ENCODE results near the gene ENTPD7. TPM values are rescaled to one million over a fixed set of nuclear protein-coding genes. Genes with fewer than 3 reads are reported as not detected.
"Not testable (repeated sequence)": the region's sequence is repeated elsewhere in the genome, so short reads cannot be mapped to it uniquely, and the experiment has no call there.

ENTPD7 gene
- total RNA-seq, 2 donors from 2014 or later: 23.8 to 26.4 TPM

- no peak for TF ChIP-seq CTCF (conservative IDR thresholded peaks at IDR 0.05)
- no peak for DNase-seq
- no peaks in the 10 kb centered on the region for H3K9me3 Mint-ChIP-seq
- Histone ChIP-seq H3K4me3 (ENCODE audit: low read length) (peak overlapping the region; percentile 83), H3K36me3 (ENCODE audit: control insufficient read depth, insufficient read depth, low read length) (no peaks in the 10 kb centered on the region), H3K27ac (ENCODE audit: low read depth, low read length) (peak overlapping the region; percentile 97), H3K4me1 (ENCODE audit: control insufficient read depth, insufficient read depth, low read length) (peaks cover 3% of the 10 kb centered on the region), H3K9me3 (ENCODE audit: control insufficient read depth, low read length) (no peaks in the 10 kb centered on the region), H3K27me3 (ENCODE audit: control insufficient read depth, insufficient read depth, low read length, poor library complexity, severe bottlenecking) (no peaks in the 10 kb centered on the region), H3K9ac (ENCODE audit: extremely low read depth, low read length, poor library complexity, severe bottlenecking) (peak overlapping the region; percentile 82)
- H3K27me3 Mint-ChIP-seq (ENCODE audit: insufficient read depth): peaks cover 25% of the 10 kb centered on the region
- H3K36me3 Mint-ChIP-seq (ENCODE audit: low read depth): no peaks in the 10 kb centered on the region
- peaks cover 28% of the 10 kb centered on the region for H3K4me1 Mint-ChIP-seq
- peak overlapping the region; percentile 73 for H3K4me3 Mint-ChIP-seq
- H3K27ac Mint-ChIP-seq: peak overlapping the region; percentile 94
- WGBS, 2 experiments (ENCODE audit: insufficient coverage in 1 of 2, insufficient read length in 1 of 2): 21 to 27% methylated on average over 17 to 31 of the region's 31 CpGs
These were observed 37.7 kb upstream of the ENTPD7 start for GRCh38 chr10:99621454-99622251.

- Histone ChIP-seq H3K27ac (ENCODE audit: low read depth, low read length) (no peak overlapping the region), H3K9me3 (ENCODE audit: control insufficient read depth, low read length) (no peaks in the 10 kb centered on the region), H3K27me3 (ENCODE audit: control insufficient read depth, insufficient read depth, low read length, poor library complexity, severe bottlenecking) (no peaks in the 10 kb centered on the region), H3K9ac (ENCODE audit: extremely low read depth, low read length, poor library complexity, severe bottlenecking) (no peak overlapping the region), H3K36me3 (ENCODE audit: control insufficient read depth, insufficient read depth, low read length) (no peaks in the 10 kb centered on the region), H3K4me3 (ENCODE audit: low read length) (no peak overlapping the region), H3K4me1 (ENCODE audit: control insufficient read depth, insufficient read depth, low read length) (peaks cover 3% of the 10 kb centered on the region)
- H3K4me1 Mint-ChIP-seq: peaks cover 13% of the 10 kb centered on the region
- TF ChIP-seq CTCF (conservative IDR thresholded peaks at IDR 0.05): no peak
- H3K27me3 Mint-ChIP-seq (ENCODE audit: insufficient read depth): peaks cover 25% of the 10 kb centered on the region
- H3K36me3 Mint-ChIP-seq (ENCODE audit: low read depth): no peaks in the 10 kb centered on the region
- no peak overlapping the region for H3K4me3 Mint-ChIP-seq
- DNase-seq: no peak
- H3K9me3 Mint-ChIP-seq: no peaks in the 10 kb centered on the region
- H3K27ac Mint-ChIP-seq: no peak overlapping the region
These were observed 35.4 kb upstream of the ENTPD7 start for GRCh38 chr10:99623919-99624318.

GRCh38 chr10:99625124-99625523 is 34.2 kb upstream of the ENTPD7 start:
- not testable (repeated sequence) for H3K9me3 Mint-ChIP-seq; H3K27ac ChIP-seq (ENCODE audit: low read depth, low read length); H3K9ac ChIP-seq (ENCODE audit: extremely low read depth, low read length, poor library complexity, severe bottlenecking); H3K9me3 ChIP-seq (ENCODE audit: control insufficient read depth, low read length); H3K4me1 ChIP-seq (ENCODE audit: control insufficient read depth, insufficient read depth, low read length); H3K4me3 Mint-ChIP-seq; H3K27me3 ChIP-seq (ENCODE audit: control insufficient read depth, insufficient read depth, low read length, poor library complexity, severe bottlenecking); H3K36me3 Mint-ChIP-seq (ENCODE audit: low read depth); H3K4me1 Mint-ChIP-seq; H3K4me3 ChIP-seq (ENCODE audit: low read length); H3K36me3 ChIP-seq (ENCODE audit: control insufficient read depth, insufficient read depth, low read length); H3K27ac Mint-ChIP-seq; DNase-seq
- WGBS, 2 experiments (ENCODE audit: insufficient coverage in 1 of 2, insufficient read length in 1 of 2): 50 to 56% methylated on average over 2 to 3 of the region's 3 CpGs
- peaks cover 25% of the 10 kb centered on the region for H3K27me3 Mint-ChIP-seq (ENCODE audit: insufficient read depth)

Measured in endodermal cell (in vitro differentiated cells).